ENCODE measurements around the gene GH2.

Gene GH2

DNA sequence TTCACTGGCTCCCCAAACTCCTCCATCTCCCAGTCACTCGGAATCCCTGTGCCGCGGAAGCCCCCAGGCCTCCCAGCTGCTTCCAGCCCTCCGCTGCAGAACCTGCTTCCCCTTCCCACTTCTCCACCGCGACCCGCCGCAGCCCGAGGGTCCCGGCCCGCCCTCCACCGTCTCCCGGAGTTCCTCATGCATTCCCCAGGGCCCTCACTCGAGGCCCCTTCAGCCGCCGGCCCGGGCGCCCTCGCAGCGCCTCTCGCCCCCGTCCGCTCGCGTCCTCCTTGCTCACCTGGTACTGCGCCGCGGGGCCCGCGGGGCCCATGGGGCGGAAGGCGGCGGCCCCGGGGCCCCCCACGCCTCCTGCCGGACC, 39.6 kb downstream of the GH2 start:
- TF ChIP-seq SNAI2 (CRISPR knock-in tag; IDR thresholded peaks at IDR 0.05) (no peak), ZFP30 (CRISPR knock-in tag; IDR thresholded peaks at IDR 0.05) (no peak), TOX (CRISPR knock-in tag; IDR thresholded peaks at IDR 0.05; ENCODE audit: borderline replicate concordance) (no peak), ESRRG (CRISPR knock-in tag; IDR thresholded peaks at IDR 0.05) (no peak)
- TF ChIP-seq, protein P1, sequence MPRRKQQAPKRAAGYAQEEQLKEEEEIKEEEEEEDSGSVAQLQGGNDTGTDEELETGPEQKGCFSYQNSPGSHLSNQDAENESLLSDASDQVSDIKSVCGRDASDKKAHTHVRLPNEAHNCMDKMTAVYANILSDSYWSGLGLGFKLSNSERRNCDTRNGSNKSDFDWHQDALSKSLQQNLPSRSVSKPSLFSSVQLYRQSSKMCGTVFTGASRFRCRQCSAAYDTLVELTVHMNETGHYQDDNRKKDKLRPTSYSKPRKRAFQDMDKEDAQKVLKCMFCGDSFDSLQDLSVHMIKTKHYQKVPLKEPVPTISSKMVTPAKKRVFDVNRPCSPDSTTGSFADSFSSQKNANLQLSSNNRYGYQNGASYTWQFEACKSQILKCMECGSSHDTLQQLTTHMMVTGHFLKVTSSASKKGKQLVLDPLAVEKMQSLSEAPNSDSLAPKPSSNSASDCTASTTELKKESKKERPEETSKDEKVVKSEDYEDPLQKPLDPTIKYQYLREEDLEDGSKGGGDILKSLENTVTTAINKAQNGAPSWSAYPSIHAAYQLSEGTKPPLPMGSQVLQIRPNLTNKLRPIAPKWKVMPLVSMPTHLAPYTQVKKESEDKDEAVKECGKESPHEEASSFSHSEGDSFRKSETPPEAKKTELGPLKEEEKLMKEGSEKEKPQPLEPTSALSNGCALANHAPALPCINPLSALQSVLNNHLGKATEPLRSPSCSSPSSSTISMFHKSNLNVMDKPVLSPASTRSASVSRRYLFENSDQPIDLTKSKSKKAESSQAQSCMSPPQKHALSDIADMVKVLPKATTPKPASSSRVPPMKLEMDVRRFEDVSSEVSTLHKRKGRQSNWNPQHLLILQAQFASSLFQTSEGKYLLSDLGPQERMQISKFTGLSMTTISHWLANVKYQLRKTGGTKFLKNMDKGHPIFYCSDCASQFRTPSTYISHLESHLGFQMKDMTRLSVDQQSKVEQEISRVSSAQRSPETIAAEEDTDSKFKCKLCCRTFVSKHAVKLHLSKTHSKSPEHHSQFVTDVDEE (CRISPR knock-in tag; IDR thresholded peaks at IDR 0.05), result no peak
- peak; percentile 7 for ATAC-seq

DNA sequence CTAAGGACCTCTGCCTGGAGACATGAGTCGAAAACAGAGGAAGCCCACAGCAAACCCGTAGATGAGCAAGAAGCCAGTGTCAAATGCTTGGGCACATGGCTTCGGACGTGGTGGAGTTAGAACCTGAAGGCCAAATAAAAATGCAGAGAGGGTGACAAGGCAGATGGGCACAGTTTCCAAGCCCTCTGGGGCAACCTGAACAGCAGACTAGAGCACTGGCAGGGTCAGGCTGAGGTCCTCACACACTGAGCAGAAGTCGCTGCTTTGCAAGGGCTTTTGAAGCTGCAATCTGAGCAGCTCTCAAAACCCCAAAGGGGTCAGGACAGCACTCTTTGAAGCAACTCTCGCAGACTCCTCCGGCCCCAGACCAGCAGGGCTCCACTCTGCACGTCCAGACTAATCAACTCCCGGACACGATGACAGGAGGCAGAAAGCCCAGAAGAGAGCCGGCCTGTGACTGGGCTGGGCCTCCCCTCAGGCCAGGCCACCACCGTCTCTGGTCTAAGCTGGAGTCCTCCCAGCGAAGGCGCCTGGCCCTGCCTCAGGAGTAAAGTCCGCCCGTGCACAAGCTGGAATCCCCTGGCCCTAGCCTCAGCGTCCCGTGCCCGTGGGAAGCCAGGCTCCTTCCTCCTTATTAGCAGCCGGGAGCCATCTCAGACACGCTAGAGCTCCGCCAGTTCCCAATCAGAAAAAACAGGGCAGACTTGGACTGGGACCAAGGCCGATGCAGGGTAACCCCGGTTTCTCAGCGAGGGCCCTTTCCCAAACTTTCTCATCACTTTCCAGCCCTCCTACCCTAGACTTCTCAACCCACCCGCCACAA, 40.2 kb downstream of the GH2 start:
- ATAC-seq, result peak; percentile 87
- TF ChIP-seq ZFP3 (CRISPR knock-in tag; IDR thresholded peaks at IDR 0.05) (no peak), ZNF565 (CRISPR knock-in tag; conservative IDR thresholded peaks at IDR 0.05; ENCODE audit: low read depth) (no peak), ARNTL (CRISPR knock-in tag; IDR thresholded peaks at IDR 0.05; ENCODE audit: borderline replicate concordance, low read depth) (no peak), ISL1 (CRISPR knock-in tag; IDR thresholded peaks at IDR 0.05) (no peak), ZNF70 (CRISPR knock-in tag; IDR thresholded peaks at IDR 0.05) (peak; percentile 72), GLIS3 (CRISPR knock-in tag; IDR thresholded peaks at IDR 0.05) (0 out of 2 replicates have a peak, but pooled peaks have one; percentile 36), TCF4 (CRISPR knock-in tag; IDR thresholded peaks at IDR 0.05; ENCODE audit: borderline replicate concordance) (peak; percentile 73; the same call in 1 of the 2 replicates), TOX (CRISPR knock-in tag; IDR thresholded peaks at IDR 0.05; ENCODE audit: borderline replicate concordance) (no peak), CSDC2 (CRISPR knock-in tag; IDR thresholded peaks at IDR 0.05) (no peak), OSR1 (CRISPR knock-in tag; IDR thresholded peaks at IDR 0.05) (no peak), SNAI2 (CRISPR knock-in tag; IDR thresholded peaks at IDR 0.05) (no peak), ZC3H10 (CRISPR knock-in tag; IDR thresholded peaks at IDR 0.05) (no peak), ESRRG (CRISPR knock-in tag; IDR thresholded peaks at IDR 0.05) (no peak)
- TF ChIP-seq, protein P2, sequence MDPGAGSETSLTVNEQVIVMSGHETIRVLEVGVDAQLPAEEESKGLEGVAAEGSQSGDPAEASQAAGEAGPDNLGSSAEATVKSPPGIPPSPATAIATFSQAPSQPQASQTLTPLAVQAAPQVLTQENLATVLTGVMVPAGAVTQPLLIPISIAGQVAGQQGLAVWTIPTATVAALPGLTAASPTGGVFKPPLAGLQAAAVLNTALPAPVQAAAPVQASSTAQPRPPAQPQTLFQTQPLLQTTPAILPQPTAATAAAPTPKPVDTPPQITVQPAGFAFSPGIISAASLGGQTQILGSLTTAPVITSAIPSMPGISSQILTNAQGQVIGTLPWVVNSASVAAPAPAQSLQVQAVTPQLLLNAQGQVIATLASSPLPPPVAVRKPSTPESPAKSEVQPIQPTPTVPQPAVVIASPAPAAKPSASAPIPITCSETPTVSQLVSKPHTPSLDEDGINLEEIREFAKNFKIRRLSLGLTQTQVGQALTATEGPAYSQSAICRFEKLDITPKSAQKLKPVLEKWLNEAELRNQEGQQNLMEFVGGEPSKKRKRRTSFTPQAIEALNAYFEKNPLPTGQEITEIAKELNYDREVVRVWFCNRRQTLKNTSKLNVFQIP (CRISPR knock-in tag; IDR thresholded peaks at IDR 0.05; ENCODE audit: borderline replicate concordance, low read depth), result no peak
- TF ChIP-seq, protein P3, sequence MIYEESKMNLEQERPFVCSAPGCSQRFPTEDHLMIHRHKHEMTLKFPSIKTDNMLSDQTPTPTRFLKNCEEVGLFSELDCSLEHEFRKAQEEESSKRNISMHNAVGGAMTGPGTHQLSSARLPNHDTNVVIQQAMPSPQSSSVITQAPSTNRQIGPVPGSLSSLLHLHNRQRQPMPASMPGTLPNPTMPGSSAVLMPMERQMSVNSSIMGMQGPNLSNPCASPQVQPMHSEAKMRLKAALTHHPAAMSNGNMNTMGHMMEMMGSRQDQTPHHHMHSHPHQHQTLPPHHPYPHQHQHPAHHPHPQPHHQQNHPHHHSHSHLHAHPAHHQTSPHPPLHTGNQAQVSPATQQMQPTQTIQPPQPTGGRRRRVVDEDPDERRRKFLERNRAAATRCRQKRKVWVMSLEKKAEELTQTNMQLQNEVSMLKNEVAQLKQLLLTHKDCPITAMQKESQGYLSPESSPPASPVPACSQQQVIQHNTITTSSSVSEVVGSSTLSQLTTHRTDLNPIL (CRISPR knock-in tag; IDR thresholded peaks at IDR 0.05; ENCODE audit: low read depth), result no peak

DNA sequence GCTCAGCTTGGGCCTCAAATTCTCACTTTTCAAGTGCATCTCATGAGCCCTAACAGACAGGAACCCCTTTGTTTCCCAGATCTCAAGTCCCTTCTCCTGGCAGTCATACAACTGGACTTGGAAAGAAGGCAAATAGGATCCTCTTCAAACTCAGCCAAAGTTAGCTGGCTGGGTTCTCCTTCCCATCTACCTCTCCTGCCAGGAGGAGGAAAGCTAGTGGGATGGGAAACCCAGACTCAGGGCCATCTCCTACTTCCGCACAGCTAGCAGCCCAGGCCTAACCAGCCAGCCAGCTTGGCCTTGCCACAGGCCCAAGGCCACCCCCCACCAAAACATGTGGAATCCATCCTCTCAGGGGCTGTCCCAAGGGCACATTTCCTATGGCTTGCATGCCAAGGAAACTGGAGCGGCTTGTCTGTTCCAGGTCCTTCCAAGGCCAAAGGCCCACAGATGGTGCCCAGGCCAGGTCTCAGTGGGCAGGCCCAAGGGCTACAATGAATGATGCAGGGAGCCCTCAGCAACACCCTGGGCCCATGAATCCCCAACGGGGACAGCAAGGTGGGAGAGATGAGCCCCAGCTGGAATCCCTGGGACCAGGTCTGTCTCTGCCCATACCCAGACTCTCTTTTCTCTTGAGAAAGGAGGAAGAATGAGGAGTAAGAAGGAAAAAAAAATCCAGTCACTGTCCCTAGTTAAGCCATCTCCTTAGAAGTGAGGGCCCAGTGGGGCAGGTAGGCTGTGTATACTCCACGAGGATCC, 41.0 kb downstream of the GH2 start:
- no peak for ATAC-seq
- TF ChIP-seq, protein P1 (CRISPR knock-in tag; IDR thresholded peaks at IDR 0.05), result no peak
- TF ChIP-seq, protein P3 (CRISPR knock-in tag; IDR thresholded peaks at IDR 0.05; ENCODE audit: low read depth), result no peak
- no peak for TF ChIP-seq BACH2 (CRISPR knock-in tag; IDR thresholded peaks at IDR 0.05; ENCODE audit: borderline replicate concordance)
- TF ChIP-seq ISL1 (CRISPR knock-in tag; IDR thresholded peaks at IDR 0.05), result no peak
- no peak for TF ChIP-seq ESRRG (CRISPR knock-in tag; IDR thresholded peaks at IDR 0.05)
- TF ChIP-seq SNAI2 (CRISPR knock-in tag; IDR thresholded peaks at IDR 0.05), result no peak
- TF ChIP-seq CSDC2 (CRISPR knock-in tag; IDR thresholded peaks at IDR 0.05), result no peak
- TF ChIP-seq ZFP3 (CRISPR knock-in tag; IDR thresholded peaks at IDR 0.05), result no peak
- TF ChIP-seq ZFP30 (CRISPR knock-in tag; IDR thresholded peaks at IDR 0.05), result no peak
- TF ChIP-seq TCF4 (CRISPR knock-in tag; IDR thresholded peaks at IDR 0.05; ENCODE audit: borderline replicate concordance), result no peak
- TF ChIP-seq OSR1 (CRISPR knock-in tag; IDR thresholded peaks at IDR 0.05), result no peak
- TF ChIP-seq GLIS3 (CRISPR knock-in tag; IDR thresholded peaks at IDR 0.05), result no peak
- TF ChIP-seq ZC3H10 (CRISPR knock-in tag; IDR thresholded peaks at IDR 0.05), result no peak
- no peak for TF ChIP-seq ZNF565 (CRISPR knock-in tag; conservative IDR thresholded peaks at IDR 0.05; ENCODE audit: low read depth)
